H1 (cell line): ENCODE measurements around the gene FCGBP.

Experiments used
- CHD2 ChIP-seq: IDR thresholded peaks from 2 replicates; pipeline ENCODE4 v1.6.1; 2012; ENCODE audit warnings: low read length, improper control_type of control experiment
- CREB1 ChIP-seq: IDR thresholded peaks from 2 replicates; pipeline ENCODE4 v1.6.1; 2012; ENCODE audit warnings: inconsistent platforms
- EZH2 ChIP-seq: fragments of 200-600 bp; sonication (generic); IDR thresholded peaks from 2 replicates; pipeline ENCODE4 v1.7.1; 2012; ENCODE audit warnings: low read depth, mild to moderate bottlenecking, moderate library complexity, low read length, inconsistent platforms; ENCODE audit not compliant: severe bottlenecking
- POLR2A ChIP-seq, 2 experiments: IDR thresholded peaks; 1 replicate in 1 of 2; 2 replicates in 1 of 2; pipeline ENCODE4 v1.6.1; 2011; ENCODE audit warnings: low read depth in 2 of 2, low read length in 2 of 2, mild to moderate bottlenecking in 2 of 2; ENCODE audit errors: control extremely low read depth in 1 of 2
- RAD21 ChIP-seq, 2 experiments: IDR thresholded peaks in 1 of 2; conservative IDR thresholded peaks in 1 of 2; 2 replicates each; pipeline ENCODE4 v1.6.1; 2011; ENCODE audit warnings: low read depth in 2 of 2, low read length in 2 of 2, improper control_type of control experiment in 1 of 2, inconsistent platforms in 1 of 2, mild to moderate bottlenecking in 1 of 2, moderate library complexity in 1 of 2
- RFX5 ChIP-seq: IDR thresholded peaks from 2 replicates; pipeline ENCODE4 v1.6.1; 2011; ENCODE audit warnings: low read depth, low read length, improper control_type of control experiment, borderline replicate concordance
- RXRA ChIP-seq: IDR thresholded peaks from 2 replicates; pipeline ENCODE4 v1.6.1; 2011; ENCODE audit warnings: low read depth, mild to moderate bottlenecking, low read length, moderate library complexity; ENCODE audit not compliant: insufficient read depth
- SIRT6 ChIP-seq: IDR thresholded peaks from one replicate; pipeline ENCODE4 v1.7.1; 2012; ENCODE audit warnings: low read length, inconsistent platforms
- SP1 ChIP-seq: IDR thresholded peaks from 2 replicates; pipeline ENCODE4 v1.6.1; 2011; ENCODE audit warnings: low read depth, low read length
- TBP ChIP-seq: IDR thresholded peaks from 2 replicates; pipeline ENCODE4 v1.6.1; 2011; ENCODE audit warnings: low read depth, low read length, improper control_type of control experiment
- TEAD4 ChIP-seq: IDR thresholded peaks from 2 replicates; pipeline ENCODE4 v1.6.1; 2012; ENCODE audit warnings: low read depth, low read length, inconsistent platforms, mixed read lengths
- TF ChIP-seq, protein P1 (sequence below), 3 experiments: IDR thresholded peaks; 1 replicate in 2 of 3; 2 replicates in 1 of 3; pipeline versions ENCODE4 v1.5.1 to v1.6.1; 2011; ENCODE audit warnings: low read length in 3 of 3, mild to moderate bottlenecking in 3 of 3, inconsistent platforms in 2 of 3, low read depth in 1 of 3, moderate library complexity in 1 of 3; ENCODE audit not compliant: insufficient read depth in 1 of 3; ENCODE audit errors: control extremely low read depth in 1 of 3
- TF ChIP-seq, protein P2 (sequence below): IDR thresholded peaks from 2 replicates; pipeline ENCODE4 v1.6.1; 2011; ENCODE audit warnings: low read length, improper control_type of control experiment

DNA sequence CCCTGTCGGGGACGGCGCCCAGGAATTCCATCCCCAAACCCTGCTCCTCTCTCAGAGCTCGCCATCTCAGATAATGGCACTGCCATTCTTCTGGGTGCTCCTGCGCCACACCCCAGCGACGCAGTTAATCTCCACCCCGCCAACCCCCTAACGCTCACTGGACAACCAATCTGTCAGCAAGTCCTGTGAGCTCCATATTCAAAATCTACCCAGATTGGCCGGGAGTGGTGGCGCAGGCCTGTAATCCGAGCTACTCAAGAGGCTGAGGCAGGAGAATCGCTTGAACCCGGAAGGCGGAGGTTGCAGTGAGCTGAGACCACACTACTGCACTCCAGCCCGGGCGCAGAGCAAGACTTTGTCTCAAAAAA, 18.6 kb downstream of the FCGBP start:
- TF ChIP-seq, protein P1, sequence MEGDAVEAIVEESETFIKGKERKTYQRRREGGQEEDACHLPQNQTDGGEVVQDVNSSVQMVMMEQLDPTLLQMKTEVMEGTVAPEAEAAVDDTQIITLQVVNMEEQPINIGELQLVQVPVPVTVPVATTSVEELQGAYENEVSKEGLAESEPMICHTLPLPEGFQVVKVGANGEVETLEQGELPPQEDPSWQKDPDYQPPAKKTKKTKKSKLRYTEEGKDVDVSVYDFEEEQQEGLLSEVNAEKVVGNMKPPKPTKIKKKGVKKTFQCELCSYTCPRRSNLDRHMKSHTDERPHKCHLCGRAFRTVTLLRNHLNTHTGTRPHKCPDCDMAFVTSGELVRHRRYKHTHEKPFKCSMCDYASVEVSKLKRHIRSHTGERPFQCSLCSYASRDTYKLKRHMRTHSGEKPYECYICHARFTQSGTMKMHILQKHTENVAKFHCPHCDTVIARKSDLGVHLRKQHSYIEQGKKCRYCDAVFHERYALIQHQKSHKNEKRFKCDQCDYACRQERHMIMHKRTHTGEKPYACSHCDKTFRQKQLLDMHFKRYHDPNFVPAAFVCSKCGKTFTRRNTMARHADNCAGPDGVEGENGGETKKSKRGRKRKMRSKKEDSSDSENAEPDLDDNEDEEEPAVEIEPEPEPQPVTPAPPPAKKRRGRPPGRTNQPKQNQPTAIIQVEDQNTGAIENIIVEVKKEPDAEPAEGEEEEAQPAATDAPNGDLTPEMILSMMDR (IDR thresholded peaks at IDR 0.05; ENCODE audit: control extremely low read depth in 1 of 3, insufficient read depth in 1 of 3, low read depth in 1 of 3, low read length in 3 of 3), result no peak
- TF ChIP-seq RXRA, result no peak
- TF ChIP-seq CREB1, result no peak
- no peak for TF ChIP-seq POLR2A (IDR thresholded peaks at IDR 0.05; ENCODE audit: control extremely low read depth in 1 of 2, low read depth in 2 of 2, low read length in 2 of 2)
- TF ChIP-seq RFX5, result no peak
- TF ChIP-seq SIRT6, result no peak
- no peak for TF ChIP-seq CHD2
- no peak for TF ChIP-seq SP1
- no peak for TF ChIP-seq TEAD4
- TF ChIP-seq EZH2, result no peak
- no peak for TF ChIP-seq RAD21 (IDR thresholded peaks at IDR 0.05 in 1 of 2, conservative IDR thresholded peaks at IDR 0.05 in 1 of 2; ENCODE audit: low read depth in 2 of 2, low read length in 2 of 2)
- no peak for TF ChIP-seq TBP
- TF ChIP-seq, protein P2, sequence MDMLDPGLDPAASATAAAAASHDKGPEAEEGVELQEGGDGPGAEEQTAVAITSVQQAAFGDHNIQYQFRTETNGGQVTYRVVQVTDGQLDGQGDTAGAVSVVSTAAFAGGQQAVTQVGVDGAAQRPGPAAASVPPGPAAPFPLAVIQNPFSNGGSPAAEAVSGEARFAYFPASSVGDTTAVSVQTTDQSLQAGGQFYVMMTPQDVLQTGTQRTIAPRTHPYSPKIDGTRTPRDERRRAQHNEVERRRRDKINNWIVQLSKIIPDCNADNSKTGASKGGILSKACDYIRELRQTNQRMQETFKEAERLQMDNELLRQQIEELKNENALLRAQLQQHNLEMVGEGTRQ, result no peak
